KMS-11 (cell line): ENCODE measurements around the gene SERINC2.
A peak's percentile ranks its signal among the peaks of the same experiment; 100 is the strongest.
"Not testable (repeated sequence)": the region's sequence is repeated elsewhere in the genome, so short reads cannot be mapped to it uniquely, and the experiment has no call there.

Experiments used
- H2AFZ ChIP-seq: fragments of 200-600 bp; sonication (generic); 2 replicates; pipeline ENCODE4 v1.6.1; 2016; ENCODE audit warnings: antibody characterized with exemption, mixed run types, low read depth
- H3K27ac ChIP-seq: fragments of 200-600 bp; sonication (generic); 2 replicates; pipeline ENCODE4 v1.6.1; 2016; ENCODE audit warnings: mild to moderate bottlenecking, mixed run types
- H3K27me3 ChIP-seq: fragments of 200-600 bp; sonication (generic); 2 replicates; pipeline ENCODE4 v1.6.1; 2017; ENCODE audit warnings: mild to moderate bottlenecking, low read depth, mixed run types, moderate library complexity; ENCODE audit not compliant: insufficient read depth
- H3K36me3 ChIP-seq: fragments of 200-600 bp; sonication (generic); 2 replicates; pipeline ENCODE4 v1.6.1; 2017; ENCODE audit warnings: mild to moderate bottlenecking, mixed run types; ENCODE audit not compliant: insufficient read depth
- H3K4me1 ChIP-seq: fragments of 200-600 bp; sonication (generic); 2 replicates; pipeline ENCODE4 v1.6.1; 2016; ENCODE audit warnings: mild to moderate bottlenecking, low read depth, mixed run types; ENCODE audit not compliant: poor library complexity, severe bottlenecking
- H3K4me2 ChIP-seq: fragments of 200-600 bp; sonication (generic); 2 replicates; pipeline ENCODE4 v1.7.0; 2016; ENCODE audit warnings: mild to moderate bottlenecking, mixed run types
- H3K4me3 ChIP-seq: fragments of 200-600 bp; sonication (generic); IDR thresholded peaks from 2 replicates; pipeline ENCODE4 v1.6.1; 2017; ENCODE audit warnings: low read depth, low read length, mixed read lengths; ENCODE audit not compliant: insufficient read depth
- H3K79me2 ChIP-seq: fragments of 200-600 bp; sonication (generic); 2 replicates; pipeline ENCODE4 v1.6.1; 2016; ENCODE audit warnings: low read depth, mixed run types; ENCODE audit not compliant: insufficient read depth
- H3K9ac ChIP-seq: fragments of 200-600 bp; sonication (generic); 2 replicates; pipeline ENCODE4 v1.6.1; 2016; ENCODE audit warnings: mild to moderate bottlenecking, mixed run types
- H4K20me1 ChIP-seq: fragments of 200-600 bp; sonication (generic); 2 replicates; pipeline ENCODE4 v1.6.1; 2016; ENCODE audit warnings: mild to moderate bottlenecking, mixed run types; ENCODE audit not compliant: insufficient read depth
- CTCF ChIP-seq: fragments of 200-600 bp; sonication (generic); conservative IDR thresholded peaks from 2 replicates; pipeline ENCODE4 v1.6.1; 2017; ENCODE audit warnings: low read depth, mild to moderate bottlenecking, antibody characterized with exemption, low read length, moderate library complexity, mixed read lengths

SERINC2 gene

GRCh38 chr1:31460027-31460426 lies 47.0 kb downstream of the SERINC2 start:
- TF ChIP-seq CTCF = peak; percentile 54; the same call in 1 of the 2 replicates
- no peak overlapping the region for H3K4me3 ChIP-seq
- H3K27ac ChIP-seq = no peak overlapping the region

GRCh38 chr1:31467005-31467674 lies 54.1 kb downstream of the SERINC2 start:
- H3K79me2 ChIP-seq = no peaks in the 10 kb centered on the region
- TF ChIP-seq CTCF = no peak
- no peak overlapping the region for H3K27ac ChIP-seq
- H3K27me3 ChIP-seq = no peaks in the 10 kb centered on the region
- H3K4me2 ChIP-seq = no peak overlapping the region
- no peaks in the 10 kb centered on the region for H3K36me3 ChIP-seq
- H3K9ac ChIP-seq = no peak overlapping the region
- H2AFZ ChIP-seq = no peak overlapping the region
- H3K4me3 ChIP-seq = no peak overlapping the region
- no peaks in the 10 kb centered on the region for H4K20me1 ChIP-seq
- no peaks in the 10 kb centered on the region for H3K4me1 ChIP-seq

More at GRCh38 chr1:31460027-31460426, 47.0 kb downstream of the SERINC2 start:
- H3K79me2 ChIP-seq = no peaks in the 10 kb centered on the region
- no peak overlapping the region for H3K9ac ChIP-seq
- no peaks in the 10 kb centered on the region for H3K36me3 ChIP-seq
- H3K4me2 ChIP-seq = no peak overlapping the region
- no peaks in the 10 kb centered on the region for H4K20me1 ChIP-seq
- no peaks in the 10 kb centered on the region for H3K4me1 ChIP-seq
- no peak overlapping the region for H2AFZ ChIP-seq
- H3K27me3 ChIP-seq = no peaks in the 10 kb centered on the region

GRCh38 chr1:31470794-31471315 lies 57.8 kb downstream of the SERINC2 start:
- H4K20me1 ChIP-seq = no peaks in the 10 kb centered on the region
- no peaks in the 10 kb centered on the region for H3K27me3 ChIP-seq
- peaks cover 3% of the 10 kb centered on the region for H3K4me1 ChIP-seq
- no peak overlapping the region for H3K4me3 ChIP-seq
- no peak for TF ChIP-seq CTCF
- no peaks in the 10 kb centered on the region for H3K36me3 ChIP-seq
- no peak overlapping the region for H3K9ac ChIP-seq
- no peak overlapping the region for H2AFZ ChIP-seq
- H3K4me2 ChIP-seq = no peak overlapping the region
- H3K79me2 ChIP-seq = no peaks in the 10 kb centered on the region
- no peak overlapping the region for H3K27ac ChIP-seq

- not testable (repeated sequence) for H4K20me1 ChIP-seq, H3K36me3 ChIP-seq, H2AFZ ChIP-seq, H3K27ac ChIP-seq, H3K79me2 ChIP-seq, H3K9ac ChIP-seq, H3K4me3 ChIP-seq, H3K27me3 ChIP-seq, H3K4me2 ChIP-seq
- peaks cover 11% of the 10 kb centered on the region for H3K4me1 ChIP-seq
Measured at GRCh38 chr1:31471452-31472313, 58.7 kb downstream of the SERINC2 start.

- H3K27ac ChIP-seq, H2AFZ ChIP-seq, H3K4me3 ChIP-seq: not testable (repeated sequence)
Measured at GRCh38 chr1:31472314-31472651, 59.3 kb downstream of the SERINC2 start.

GRCh38 chr1:31472673-31473072 lies 59.7 kb downstream of the SERINC2 start:
- not testable (repeated sequence) for H3K4me3 ChIP-seq, H3K36me3 ChIP-seq, H3K27me3 ChIP-seq, H3K27ac ChIP-seq, H2AFZ ChIP-seq, H4K20me1 ChIP-seq, H3K4me2 ChIP-seq, H3K9ac ChIP-seq, H3K79me2 ChIP-seq
- peaks cover 21% of the 10 kb centered on the region for H3K4me1 ChIP-seq

More at GRCh38 chr1:31472314-31472651, 59.3 kb downstream of the SERINC2 start:
- H3K9ac ChIP-seq, H3K27me3 ChIP-seq, H4K20me1 ChIP-seq, H3K79me2 ChIP-seq, H3K36me3 ChIP-seq, H3K4me2 ChIP-seq: not testable (repeated sequence)
- H3K4me1 ChIP-seq = peaks cover 17% of the 10 kb centered on the region

- H3K27ac ChIP-seq, H3K79me2 ChIP-seq, H3K27me3 ChIP-seq, H4K20me1 ChIP-seq, H3K4me3 ChIP-seq, H3K9ac ChIP-seq, H3K4me2 ChIP-seq, H3K36me3 ChIP-seq, H2AFZ ChIP-seq: not testable (repeated sequence)
- peaks cover 29% of the 10 kb centered on the region for H3K4me1 ChIP-seq
Measured at GRCh38 chr1:31473508-31473907, 60.5 kb downstream of the SERINC2 start.
